ENCODE measurements around the gene SYTL5.

SYTL5 gene

DNA sequence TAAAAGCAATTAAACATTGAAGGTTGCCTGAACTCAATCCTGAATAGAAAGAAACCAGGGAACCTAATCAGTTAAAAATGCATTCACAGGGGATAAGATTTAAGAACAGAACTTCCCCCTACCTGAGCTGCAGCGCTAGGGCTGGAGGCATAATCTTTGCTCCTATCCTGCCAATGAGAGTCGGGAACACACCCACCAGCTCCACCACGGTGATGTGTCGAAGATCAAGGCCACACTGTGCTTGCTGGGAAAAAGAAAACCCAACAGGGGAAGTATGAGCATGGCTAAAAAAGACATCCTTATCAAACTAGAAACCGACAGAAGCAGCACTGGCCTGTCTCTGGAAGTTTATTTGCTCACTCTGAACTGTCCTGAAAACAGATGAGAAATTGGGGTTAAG lies 148.0 kb downstream of the SYTL5 start:
- no peak for DNase-seq

DNA sequence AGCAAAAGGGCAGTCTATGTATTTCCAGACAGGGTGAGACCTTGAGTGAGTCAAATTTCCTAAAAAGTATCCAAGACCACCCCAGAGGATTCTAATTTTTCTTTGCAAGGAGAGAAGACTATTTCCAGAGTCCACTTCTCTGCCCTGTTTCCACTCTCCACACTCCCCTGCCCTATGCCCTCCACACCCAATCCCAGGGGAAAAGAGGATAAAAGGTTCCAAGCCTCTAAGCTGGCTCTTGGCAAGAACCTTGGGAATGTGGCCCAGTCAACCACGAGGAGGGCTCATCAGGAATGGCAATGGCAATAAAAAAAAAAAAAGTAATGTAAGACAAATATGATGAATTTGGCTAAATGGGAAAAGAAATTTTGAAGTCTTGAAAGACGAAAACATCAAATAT lies 148.5 kb downstream of the SYTL5 start:
- no peak for DNase-seq

DNA sequence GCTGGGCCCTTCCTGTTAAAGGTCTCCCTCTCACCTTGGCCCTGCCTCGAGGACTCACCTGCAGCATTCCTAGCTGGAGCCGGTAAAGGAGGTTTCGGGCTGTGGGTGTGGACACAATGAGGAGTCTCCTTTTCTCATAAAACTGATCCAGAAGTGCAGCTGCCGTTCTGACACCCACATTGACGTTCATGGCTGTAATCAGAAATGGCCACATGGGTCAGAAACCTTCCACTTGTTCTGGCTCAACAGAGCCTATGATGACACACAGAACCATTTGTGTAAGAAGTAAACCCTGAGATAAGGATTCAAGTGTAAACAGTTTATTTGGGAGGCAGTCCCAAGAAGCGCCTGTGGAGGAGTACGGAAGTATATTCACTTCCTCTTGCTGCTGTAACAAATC lies 150.5 kb downstream of the SYTL5 start:
- DNase-seq: no peak

DNA sequence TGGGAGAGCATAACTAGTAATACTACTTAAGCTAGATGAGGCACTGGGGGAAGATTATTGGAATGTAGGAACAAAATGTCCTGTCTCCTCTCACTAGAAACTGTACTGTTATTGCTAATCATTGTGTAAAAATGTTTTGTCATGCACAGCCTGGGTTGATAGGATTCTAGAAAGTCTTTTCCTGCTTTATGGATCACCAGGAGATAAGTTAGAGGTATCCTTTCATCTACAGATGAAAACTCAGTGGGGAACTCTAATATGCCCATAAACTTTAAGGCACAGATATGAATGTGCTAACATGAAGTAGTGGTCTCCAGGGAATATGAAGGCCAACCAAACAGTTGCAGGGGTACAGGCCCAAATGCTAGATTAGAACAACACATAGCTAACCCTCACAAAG lies 156.8 kb downstream of the SYTL5 start:
- no peak for DNase-seq

DNA sequence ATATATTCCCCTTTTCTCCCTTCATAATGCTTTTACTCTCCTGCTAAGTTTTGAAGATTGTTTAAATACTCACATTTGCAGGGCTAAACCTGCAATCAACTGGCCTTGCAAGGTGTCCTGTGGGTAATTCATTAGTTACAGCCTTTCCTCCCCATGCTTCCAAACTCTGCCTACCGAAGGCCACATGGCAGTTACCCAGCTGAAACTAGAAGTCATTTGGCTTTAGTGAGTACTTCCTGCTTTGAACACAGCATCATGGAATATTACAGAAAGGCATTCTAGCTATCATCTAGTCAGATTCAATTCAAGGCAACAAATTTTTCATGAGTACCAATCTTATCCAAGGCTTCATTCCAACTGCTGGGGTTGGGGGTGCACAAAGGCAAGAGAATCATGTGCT lies 158.7 kb downstream of the SYTL5 start:
- no peak for DNase-seq

DNA sequence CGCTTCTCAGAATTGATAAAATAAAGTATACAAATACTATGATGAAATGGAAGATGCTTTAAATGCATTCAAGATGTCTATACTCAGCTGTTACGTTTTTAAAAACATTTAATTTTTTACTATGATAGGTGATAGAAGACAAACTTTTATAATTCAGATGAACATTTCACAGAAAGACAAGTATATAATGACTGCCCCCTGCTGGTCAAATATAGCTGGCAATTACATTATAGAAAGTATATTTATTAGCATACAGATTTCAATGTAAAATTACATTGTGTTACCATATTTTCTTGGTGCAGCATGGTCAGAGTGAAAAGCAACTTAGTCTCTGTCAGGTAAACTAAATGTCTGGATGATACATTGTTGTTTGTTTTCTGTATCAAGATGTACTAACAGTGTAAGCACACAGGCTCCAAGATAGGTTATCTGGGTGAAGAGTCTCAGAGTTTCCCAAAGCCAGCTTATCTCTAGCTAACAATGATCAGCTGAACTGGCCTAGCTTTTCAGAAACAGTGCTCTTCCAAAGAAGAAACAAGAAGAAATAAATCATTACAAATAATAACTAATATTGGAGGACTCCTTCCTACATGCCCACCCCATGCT lies 160.2 kb downstream of the SYTL5 start:
- DNase-seq: no peak

DNA sequence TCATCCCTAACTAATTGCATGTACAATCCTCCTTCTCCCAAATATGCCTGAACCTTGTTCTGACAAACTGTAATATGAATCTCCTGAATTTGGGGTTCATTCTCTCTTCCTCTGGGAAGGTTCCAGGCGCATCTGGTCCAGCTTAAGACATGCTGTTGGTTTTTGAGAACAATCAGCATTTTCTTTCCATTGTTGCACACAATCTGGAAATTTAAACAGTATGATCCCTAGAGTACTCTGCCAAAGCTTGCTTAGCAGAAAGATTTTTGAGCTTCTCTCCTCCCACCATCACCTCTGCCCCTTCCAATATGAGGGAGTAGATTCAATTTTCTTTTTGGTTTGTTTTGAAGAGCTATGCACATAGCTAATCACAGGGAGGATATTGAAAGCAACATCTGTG lies 164.2 kb downstream of the SYTL5 start:
- DNase-seq: no peak

DNA sequence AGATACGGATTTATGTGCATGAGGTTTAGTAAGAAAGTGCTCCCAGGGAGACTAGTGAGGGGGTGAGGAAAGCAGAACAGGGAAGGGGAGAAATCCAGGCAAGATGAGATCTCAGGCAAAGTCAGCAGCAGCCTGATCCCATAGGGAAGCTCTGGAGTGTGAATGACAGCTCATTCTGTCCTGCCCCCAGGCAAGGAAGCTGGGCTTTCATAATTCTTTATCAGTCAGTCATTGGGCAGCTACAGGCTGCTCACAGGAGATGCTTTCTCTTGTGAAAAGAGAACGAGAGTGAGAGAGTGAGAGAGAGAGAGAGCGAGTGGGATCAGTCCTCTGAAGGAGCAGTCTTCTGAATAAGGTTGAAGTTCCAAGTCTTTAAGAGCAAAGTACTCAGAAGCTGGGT lies 166.2 kb downstream of the SYTL5 start:
- DNase-seq: no peak

DNA sequence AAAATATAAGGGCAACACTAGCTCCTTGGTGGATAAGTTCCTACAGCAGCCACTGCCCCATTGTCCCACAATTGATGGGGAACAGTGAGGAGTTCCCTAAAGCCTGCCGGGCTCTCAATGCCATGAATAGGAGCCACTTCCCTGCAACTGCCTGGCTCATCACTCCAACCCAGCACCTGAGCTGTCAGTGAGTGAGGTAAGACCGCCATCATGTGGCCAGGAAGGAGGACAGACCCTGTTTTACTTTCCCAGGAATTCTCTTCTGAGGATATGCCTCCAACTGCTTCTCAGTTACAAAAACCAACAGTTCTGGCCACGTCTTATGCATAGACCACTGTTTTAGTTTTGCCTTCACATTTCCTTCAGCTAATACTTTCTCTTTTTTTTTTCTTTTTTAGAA lies 168.8 kb downstream of the SYTL5 start:
- DNase-seq: no peak

DNA sequence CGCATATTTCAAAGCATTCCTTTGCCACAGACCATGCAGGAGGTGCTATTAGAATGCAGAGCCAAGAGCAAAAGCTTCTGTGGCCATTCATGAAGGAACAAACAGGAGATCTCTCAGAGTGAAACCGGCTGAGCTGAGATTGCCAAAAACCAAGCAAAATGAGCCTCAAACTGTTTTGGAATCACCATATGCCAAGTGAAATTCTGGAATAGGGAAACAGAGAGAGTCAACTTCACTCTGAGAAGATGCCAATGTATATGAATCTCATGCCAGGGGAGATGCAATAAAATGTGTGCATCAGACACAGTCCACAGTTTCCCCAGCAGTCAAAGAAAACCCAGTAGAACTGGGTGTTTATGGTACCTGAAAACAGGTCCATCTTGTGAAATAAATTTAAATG lies 172.0 kb downstream of the SYTL5 start:
- DNase-seq: no peak
